OCI-LY3 (cell line): ENCODE measurements around the gene TTF2.

ENCODE experiments used
- CTCF ChIP-seq: fragments of 200-600, 300-600 bp; sonication (generic); IDR thresholded peaks from 2 replicates; pipeline ENCODE4 v1.5.1; 2014; ENCODE audit warnings: antibody characterized with exemption, low read length, low read depth
- EZH2phosphoT487 ChIP-seq: fragments of 200-600 bp; shearing (Covaris generic); IDR thresholded peaks from 2 replicates; pipeline ENCODE4 v1.6.1; 2018; ENCODE audit warnings: antibody characterized with exemption, mixed run types, low read depth

GRCh38 chr1:117017648-117018047 lies 42.5 kb upstream of the TTF2 start:
- TF ChIP-seq CTCF = no peak
- TF ChIP-seq EZH2phosphoT487 = no peak
